COLO668 (cell line): Measurements from ENCODE around the gene CCNE1.
"Not testable (repeated sequence)": the region's sequence is repeated elsewhere in the genome, so short reads cannot be mapped to it uniquely, and the experiment has no call there.

Experiments
- DNase-seq: peaks from one replicate; lab custom pipeline; 2025; ENCODE audit not compliant: unreplicated experiment; lab: John Stamatoyannopoulos, UW

The CCNE1 gene

DNA sequence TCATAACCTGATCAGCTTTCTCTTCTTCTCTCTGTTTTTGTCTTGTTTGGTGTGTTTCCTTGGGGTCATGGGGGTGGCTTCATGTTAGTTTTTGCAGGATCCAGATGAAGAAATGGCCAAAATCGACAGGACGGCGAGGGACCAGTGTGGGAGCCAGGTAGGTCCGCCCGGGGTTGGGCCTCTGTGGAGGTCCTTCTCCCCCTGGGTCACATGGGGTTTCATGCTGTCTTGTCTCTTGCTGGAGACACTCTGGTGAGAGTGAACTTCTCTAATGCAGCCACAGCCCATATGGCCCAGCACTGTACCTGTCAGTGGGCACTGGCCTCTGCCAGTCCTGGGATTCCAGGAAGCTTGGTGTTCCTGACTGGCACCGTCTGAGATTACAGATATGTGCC, 1.1 kb downstream of the CCNE1 start:
- DNase-seq, result no peak

DNA sequence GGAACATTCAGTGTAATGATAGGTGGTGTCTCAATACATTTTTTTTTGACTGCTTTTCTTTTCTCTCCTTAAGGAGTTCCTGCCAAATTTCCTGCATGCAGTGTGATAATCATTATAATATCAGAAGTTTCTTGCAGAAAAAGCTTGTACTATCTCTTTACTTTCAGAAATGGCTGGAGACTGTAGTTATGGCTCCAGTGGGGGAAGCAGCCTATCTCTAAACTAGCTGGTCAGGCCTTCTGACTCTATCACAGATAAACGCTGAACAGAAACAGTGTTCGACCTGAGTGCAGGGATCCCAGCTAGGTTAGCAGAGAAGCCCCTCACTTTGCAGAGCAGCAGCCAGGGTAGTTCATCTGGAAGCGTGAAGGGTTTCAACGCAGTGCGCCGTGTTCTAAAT, 1.9 kb downstream of the CCNE1 start:
- no peak for DNase-seq

DNA sequence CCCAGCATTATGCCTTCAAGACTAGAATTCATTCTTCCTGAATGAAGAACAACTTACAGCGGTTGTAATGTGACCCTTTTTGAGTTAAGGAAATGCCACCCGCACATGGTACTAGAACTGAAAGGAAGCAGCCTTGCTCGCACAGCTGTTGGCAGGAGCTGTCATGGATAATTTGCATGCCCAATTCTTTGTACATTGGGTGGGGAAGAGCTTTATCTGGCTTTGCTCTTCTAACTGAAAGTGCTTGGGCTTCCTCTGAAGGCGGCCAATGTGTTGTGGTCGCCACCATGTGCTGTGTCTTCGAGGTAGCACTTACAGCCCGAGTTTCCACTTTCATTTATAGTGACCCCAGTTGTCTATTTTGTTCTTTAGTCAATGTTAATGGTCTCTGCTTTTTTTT, 3.4 kb downstream of the CCNE1 start:
- no peak for DNase-seq

DNA sequence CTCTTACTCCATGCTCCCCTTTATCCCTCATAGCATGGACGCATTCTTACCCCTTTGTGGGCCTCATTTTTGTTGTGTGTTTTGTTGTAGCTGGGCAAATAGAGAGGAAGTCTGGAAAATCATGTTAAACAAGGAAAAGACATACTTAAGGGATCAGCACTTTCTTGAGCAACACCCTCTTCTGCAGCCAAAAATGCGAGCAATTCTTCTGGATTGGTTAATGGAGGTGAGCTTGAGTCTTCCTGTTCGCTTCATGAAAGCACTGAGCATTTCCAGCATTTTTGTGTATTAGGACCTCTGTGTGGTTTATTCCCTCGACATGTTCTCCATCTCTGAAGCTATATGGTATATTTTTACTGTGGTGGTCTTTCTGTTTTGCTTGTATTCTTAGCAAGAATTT, 5.5 kb downstream of the CCNE1 start:
- DNase-seq, result no peak

DNA sequence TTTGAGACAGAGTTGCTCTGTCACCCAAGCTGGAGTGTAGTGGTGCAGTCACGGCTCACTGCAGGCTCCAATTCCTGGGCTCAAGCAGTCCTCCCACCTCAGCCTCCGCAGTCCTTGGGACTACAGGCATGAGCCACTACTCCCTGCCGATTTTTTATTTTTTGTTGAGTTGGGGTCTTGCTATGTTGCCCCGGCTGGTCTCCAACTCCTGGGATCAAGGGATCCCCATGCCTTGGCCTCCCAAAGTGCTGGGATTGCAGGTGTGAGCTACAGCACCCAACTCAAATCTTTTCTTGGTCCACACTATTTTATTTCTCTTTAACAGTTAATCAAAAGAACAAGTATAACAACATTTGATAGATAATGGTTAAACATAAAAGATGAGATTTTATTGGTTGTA, 7.5 kb downstream of the CCNE1 start:
- DNase-seq, result no peak

DNA sequence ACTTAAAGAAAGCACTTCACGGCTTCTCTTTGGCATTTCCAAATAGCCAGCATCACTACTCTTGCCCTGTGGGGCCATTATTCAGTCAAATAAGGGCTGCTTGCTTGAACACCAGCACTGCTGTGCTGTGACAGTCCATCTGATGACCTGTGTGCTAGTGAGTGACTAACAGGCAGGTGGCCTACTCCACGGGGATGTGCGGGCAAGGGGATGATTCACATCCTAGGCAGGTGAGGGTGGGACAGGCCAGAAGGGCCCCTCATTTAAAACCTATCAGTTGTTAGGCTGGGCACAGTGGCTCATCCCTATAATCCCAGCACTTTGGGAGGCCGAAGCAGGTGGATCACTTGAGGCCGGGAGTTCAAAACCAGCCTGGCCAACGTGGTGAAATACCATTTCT, 8.2 kb downstream of the CCNE1 start:
- DNase-seq, result no peak

DNA sequence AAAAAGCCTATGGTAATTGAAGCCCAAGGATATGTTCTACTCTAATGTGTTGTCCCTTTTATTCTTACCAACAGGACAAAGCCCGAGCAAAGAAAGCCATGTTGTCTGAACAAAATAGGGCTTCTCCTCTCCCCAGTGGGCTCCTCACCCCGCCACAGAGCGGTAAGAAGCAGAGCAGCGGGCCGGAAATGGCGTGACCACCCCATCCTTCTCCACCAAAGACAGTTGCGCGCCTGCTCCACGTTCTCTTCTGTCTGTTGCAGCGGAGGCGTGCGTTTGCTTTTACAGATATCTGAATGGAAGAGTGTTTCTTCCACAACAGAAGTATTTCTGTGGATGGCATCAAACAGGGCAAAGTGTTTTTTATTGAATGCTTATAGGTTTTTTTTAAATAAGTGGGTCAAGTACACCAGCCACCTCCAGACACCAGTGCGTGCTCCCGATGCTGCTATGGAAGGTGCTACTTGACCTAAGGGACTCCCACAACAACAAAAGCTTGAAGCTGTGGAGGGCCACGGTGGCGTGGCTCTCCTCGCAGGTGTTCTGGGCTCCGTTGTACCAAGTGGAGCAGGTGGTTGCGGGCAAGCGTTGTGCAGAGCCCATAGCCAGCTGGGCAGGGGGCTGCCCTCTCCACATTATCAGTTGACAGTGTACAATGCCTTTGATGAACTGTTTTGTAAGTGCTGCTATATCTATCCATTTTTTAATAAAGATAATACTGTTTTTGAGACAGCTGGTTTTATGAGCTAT, 12.0 kb downstream of the CCNE1 start:
- DNase-seq, result no peak

DNA sequence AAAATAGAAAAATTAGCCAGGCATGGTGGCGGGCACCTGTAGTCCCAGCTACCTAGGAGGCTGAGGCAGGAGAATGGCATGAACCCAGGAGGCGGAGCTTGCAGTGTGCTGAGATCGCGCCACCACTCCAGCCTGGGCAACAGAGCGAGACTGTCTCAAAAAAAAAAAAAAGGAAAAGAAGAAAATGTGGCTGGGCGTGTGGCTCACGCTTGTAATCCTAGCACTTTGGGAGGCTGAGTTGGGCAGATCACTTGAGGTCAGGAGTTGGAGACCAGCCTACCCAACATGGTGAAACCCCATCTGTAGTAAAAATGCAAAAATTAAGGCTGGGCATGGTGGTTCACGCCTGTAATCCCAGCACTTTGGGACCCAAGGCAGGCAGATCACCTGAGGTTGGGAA, 13.5 kb downstream of the CCNE1 start:
- not testable (repeated sequence) for DNase-seq

DNA sequence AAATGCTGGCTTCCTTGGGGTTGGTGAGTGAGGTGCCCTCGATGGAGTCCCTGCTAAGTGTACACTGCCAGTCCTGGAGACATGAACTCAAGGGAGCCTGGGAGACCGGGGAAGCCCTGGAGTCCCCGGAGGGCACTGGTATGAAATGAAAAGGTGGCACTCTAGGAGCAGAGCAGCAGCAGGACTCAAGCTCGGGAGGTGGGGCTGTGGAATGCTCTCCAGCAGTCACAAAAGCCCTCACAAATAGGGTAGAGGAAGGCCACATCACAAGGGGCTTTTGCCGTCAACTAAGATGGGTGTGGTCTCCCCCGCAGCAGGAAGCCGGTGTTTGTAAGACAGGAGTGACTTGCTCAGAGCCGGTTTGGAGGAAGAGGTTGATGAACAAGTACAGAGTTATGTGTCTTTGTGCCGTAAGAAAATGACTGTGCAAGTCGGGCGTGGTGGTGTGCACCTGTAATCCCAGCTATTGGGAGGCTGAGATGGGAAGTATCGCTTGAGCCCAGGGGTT, 19.3 kb downstream of the CCNE1 start:
- DNase-seq, result no peak

DNA sequence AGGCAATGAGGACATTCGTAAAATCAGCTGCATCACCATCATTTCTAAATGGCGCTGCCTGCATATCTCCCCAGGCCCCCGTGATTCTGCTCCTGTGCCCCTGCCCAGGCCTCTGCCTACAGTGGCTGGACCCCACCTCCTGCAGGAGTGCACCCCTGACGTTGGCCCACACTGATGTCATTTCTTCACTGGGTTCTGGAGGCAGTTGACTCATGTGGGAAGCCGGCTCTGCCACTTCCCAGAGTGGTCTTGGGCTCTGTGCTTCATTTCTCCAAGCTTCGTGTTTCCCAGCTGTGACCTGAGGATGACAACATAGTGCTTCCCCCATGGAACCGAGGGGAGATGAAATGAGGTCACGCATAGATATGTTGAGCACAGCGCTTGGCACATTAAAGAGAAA, 19.9 kb downstream of the CCNE1 start:
- no peak for DNase-seq

DNA sequence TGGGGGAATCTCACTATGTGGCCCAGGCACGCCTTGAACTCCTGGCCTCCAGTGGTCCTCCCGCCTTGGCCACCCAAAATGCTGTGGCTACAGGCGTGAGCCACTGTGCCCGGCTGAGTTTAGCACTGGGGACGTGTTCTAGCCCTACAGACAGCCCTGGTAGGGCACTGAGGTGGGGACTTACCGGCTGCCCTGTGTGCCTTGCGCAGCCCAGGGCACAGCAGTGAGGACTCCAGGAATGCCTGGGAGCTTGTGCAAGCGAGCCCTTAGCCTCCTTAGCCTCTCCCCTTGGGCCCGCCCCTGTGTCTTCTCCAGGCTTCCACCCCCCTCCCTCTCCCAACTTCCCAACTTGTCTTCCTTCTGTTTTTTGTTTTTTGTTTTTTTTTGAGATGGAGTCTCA, 21.0 kb downstream of the CCNE1 start:
- no peak for DNase-seq

DNA sequence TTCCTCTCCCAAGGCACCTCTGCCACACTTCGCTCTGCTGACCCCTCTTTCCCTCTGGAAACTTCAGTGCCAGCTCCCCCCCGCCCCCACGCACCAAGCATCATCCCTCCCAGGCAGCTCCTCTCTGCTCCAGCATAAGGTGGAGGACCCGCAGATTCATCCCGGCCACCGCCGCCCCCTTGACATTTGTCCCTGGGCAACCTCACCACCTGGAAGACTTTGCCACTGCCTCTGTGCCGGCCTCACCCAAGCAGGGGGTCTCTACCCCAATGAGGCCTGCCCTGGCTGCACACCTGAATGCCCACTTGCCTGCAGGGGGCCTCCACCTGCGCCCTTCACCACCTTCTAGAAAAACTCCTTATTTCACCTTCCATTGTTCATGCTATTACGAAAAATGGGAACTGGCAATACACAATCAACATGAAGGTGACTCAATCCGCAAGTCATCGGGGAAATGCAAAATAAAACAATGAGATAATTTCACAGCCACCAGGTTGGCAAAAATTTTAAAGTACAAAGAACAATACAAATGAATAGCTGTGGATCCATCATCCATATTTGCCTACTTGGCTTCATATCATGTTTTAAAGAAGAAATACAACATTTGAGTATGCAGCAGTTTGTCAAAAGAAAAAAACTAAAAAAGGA, 21.9 kb downstream of the CCNE1 start:
- DNase-seq, result no peak

DNA sequence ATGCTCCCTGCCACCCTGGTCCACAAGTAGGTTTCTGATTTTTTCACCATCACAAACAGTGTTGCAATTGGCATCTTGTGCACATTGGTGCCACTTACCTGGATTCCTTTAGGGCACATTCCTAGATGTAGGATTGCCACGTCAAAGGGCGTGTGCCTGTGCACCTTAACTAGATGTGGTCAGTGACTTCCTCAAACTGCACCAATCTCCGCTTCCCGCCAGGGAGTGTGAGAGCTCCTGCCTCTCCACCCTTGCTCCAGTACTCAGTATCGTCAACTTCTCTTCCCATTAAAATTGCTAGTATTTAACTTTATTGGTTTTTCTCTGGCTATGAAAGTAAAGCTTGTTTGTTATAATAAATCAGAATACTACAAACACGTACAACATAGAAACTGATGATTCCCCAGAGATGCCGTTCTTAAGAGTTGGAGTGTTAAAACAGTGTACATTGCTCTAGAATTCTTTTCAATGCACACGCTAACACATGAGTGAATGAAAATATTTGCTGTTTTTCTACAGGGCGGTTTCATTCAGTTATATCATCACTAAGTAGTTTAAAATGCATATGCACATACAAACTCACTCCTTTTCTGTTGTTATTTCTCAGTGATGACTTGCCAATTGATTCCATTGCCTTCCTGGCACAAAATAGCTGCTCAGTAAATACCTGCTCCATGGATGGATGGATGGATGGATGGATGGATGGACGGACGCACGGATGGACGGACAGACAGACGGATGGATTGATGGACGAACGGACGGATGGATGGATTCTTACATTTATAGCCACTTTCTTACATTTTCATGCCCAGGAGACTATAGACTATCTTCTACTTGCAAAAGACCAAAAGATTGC, 23.4 kb downstream of the CCNE1 start:
- DNase-seq, result no peak

DNA sequence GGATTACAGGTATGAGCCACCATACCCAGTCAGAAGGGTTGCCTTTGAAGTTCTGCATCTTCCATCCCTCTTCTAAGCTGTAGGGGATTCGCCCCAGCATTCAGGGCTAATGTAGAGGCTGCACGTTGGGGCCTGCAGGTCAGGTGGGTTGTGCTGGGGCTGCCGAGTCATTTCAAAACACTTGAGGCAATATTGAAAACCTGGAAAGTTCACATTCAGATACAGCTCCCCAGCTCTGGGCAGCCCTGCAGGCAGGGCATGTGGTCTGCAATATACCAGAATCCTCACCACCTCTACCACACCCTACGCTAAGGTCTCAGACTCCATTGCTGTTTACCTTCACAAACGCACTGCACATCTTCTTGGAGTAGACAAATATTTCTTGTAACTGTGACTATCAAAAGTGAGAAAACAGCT, 24.6 kb downstream of the CCNE1 start:
- no peak for DNase-seq

DNA sequence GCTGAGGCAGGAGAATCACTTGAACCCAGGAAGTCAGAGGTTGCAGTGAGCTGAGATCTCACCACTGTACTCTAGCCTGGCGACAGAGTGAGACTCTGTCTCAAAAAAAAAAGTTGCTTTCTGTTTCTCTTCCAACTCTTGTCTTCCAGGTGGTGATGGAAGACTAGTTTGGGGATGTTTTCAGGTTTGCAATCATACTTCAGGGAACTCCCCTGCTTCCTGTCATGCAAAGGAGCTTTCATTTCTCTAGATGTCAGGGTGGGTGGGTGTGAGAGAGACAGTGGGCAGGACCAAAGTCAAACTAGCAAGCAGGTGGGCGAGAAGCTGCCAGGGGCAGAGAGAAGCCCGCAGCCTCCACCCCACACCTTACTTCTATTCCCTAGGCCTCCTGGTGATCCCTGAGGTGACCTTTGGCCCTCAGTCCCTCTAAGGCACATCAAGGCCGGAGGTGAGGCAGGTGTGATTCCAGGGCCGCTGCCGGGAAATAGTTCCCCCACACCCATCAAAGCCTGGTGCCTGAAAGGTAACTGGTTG, 25.7 kb downstream of the CCNE1 start:
- no peak for DNase-seq

DNA sequence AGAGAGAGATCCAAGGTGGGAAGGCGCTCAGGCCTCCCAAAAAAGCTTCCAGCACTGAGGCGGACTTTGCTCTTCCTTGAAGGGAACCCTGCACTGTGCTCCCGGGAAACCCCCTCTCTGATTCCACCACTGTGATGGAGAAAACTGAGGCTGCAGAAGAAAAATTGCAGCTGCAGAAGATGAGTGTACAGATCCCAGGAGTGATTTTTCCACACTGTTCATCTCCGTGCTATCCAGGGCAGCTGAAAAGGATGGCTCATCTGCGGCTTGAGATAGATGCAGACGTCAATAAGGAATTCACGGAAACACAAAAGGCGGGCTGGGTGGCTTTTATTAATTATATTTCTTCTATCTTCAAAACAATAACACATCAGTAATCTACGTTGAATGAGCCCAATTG, 26.2 kb downstream of the CCNE1 start:
- DNase-seq, result no peak

DNA sequence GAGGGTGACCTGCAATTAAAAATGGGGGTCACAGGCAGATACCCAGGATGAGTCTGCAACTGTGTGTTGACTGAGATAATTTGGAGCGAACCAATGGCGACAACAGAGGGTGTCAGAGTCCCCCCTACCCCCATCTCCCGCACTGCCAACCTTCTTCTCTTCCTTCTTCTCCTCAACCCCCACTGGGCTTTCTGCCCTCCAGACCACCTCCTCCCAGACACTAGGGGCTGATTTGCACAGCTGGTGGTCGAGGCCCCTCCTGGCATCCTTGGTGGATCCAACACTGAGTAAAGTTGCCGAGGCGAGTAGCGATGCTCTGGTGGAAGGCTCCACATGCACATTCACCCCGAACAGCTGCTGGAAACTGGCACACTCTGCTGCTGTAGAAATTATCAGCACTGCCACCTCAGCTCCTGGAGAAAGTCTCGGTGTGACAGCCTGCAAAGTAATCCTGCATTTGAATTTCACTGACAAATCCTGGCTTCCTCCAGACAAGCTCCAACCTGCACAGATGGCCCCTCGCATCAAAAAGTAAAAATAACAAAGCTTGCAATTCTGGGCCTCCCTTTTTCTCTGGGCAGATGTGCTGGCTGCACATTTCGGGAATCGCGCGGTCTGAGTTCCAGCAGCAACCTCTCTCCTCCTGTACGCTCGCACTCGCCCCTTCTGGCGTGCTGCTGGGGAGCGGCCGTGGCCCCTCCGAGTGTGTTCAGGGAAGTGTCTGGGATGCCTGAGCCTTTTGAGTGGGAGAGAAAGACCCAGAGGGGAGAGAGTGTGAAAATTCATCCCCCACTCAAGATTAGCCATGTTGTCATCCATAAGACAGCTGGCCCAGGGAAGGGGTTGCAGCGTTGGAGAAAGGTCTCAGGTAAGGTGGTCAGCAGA, 28.5 kb downstream of the CCNE1 start:
- DNase-seq, result no peak

DNA sequence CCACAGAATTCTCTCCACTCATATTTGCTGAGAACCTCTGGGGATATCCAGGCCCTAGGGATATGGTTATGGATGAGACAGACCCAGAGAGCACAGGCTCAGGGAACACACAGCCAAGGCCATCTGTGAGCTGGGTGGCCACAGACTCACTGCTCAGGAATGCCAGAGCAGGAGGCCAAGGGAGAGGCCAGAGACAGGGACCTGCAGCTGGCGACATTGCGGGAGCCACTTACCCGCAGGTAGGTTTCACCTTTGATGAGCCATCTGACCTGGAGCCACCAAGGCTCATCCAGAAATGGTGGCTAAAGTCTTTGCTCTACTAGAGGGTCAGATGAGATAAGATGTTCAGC, 29.4 kb downstream of the CCNE1 start:
- no peak for DNase-seq

DNA sequence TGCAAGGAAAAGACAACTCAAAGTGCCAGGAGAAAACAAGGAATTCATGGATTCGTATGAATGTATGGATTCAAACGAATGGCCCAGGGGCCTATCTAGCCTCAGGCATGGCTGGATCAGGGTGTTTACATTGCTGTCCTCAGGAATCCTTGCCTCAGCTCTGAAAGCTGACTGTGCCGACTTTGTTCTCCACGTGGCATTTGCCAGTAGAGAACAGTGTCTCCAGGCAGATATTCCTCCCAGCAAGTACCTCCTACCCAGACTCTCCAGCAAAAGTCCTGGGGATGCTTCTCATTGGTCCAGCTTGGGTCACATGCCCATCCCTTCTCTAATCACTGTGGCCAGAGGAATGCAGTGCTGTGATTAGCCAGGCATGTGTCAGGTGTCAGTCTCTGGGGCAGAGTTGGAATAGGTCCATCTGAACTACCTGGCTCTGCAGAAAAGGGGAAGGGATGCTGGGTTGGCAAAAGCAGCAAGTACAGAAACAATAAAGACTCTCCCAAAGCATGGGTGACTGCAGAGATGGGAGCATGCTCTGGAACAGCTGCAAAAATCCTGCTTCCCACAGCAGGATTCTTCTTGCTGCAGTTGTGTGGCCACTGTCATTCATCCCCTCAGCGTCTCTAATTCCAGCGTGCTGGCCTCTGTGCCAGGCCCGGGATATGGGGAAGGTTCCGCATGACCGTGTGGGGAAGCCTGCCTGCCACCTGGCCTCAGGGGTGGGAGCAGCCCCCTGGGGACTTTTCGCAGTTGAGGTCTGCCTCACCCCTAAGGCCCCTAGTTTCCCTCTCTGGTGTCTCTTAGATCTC, 30.0 kb downstream of the CCNE1 start:
- no peak for DNase-seq
